ENCODE measurements around the gene CYSLTR2. TPM values are rescaled to one million over a fixed set of nuclear protein-coding genes. Genes with fewer than 3 reads are reported as not detected.

CYSLTR2 gene
- total and polyA plus RNA-seq, 9 of the 15 experiments (the other 6 are each of a cell fraction or from before 2014, with no cell fraction given), result not detected

- intact Hi-C loops (cut with micrococcal nuclease) (no loop called here), in situ Hi-C loops (cut with MboI) (no loop called here)
- DNase-seq (ENCODE audit: extremely low read depth in 1 of 4, low spot score in 3 of 4), result no peak
- no peak overlapping the region for H3K9ac ChIP-seq (ENCODE audit: insufficient read depth in 1 of 2, low read depth in 2 of 2, low read length in 2 of 2)
- H3K4me1 ChIP-seq (replicated peaks in 1 of 2; ENCODE audit: control insufficient read depth in 2 of 2, insufficient read depth in 2 of 2, low read length in 2 of 2), result no peaks in the 10 kb centered on the region
- no peak for FAIRE-seq
- no peaks in the 10 kb centered on the region for H3K9me1 ChIP-seq (ENCODE audit: control insufficient read depth, insufficient read depth, low read length)
- H3K36me3 ChIP-seq (ENCODE audit: control insufficient read depth, insufficient read depth, low read length), result no peaks in the 10 kb centered on the region
- H3K9me3 ChIP-seq (replicated peaks; ENCODE audit: control insufficient read depth, insufficient read depth, low read depth, low read length), result no peaks in the 10 kb centered on the region
- ATAC-seq, result no peak
- no peak overlapping the region for H3K27ac ChIP-seq (ENCODE audit: extremely low read depth, low read depth, low read length)
- H3K4me2 ChIP-seq (ENCODE audit: insufficient read depth, low read length), result no peak overlapping the region
- TF ChIP-seq RBM25 (IDR thresholded peaks at IDR 0.05; ENCODE audit: low read depth, low read length, severe bottlenecking) (no peak), ZNF707 (CRISPR knock-in tag; conservative IDR thresholded peaks at IDR 0.05) (no peak), ZNF133 (CRISPR knock-in tag; IDR thresholded peaks at IDR 0.05) (no peak), E4F1 (CRISPR knock-in tag; IDR thresholded peaks at IDR 0.05; ENCODE audit: borderline replicate concordance) (no peak), CLOCK (CRISPR knock-in tag; IDR thresholded peaks at IDR 0.05; ENCODE audit: borderline replicate concordance) (no peak)
- CTCF ChIA-PET (ENCODE audit: low intra/inter-chr PET ratio), result no interaction called here
- H3K27me3 ChIP-seq (ENCODE audit: control insufficient read depth in 2 of 2, insufficient read depth in 2 of 2, low read length in 2 of 2), result no peaks in the 10 kb centered on the region
- POLR2A ChIA-PET, result no interaction called here
- no peak overlapping the region for H3K4me3 ChIP-seq
- no TSS peak for BruUV-seq (replicated peaks)
- H2AFZ ChIP-seq (ENCODE audit: low read depth, low read length), result no peak overlapping the region
- H4K20me1 ChIP-seq (replicated peaks; ENCODE audit: control insufficient read depth, insufficient read depth, low read length), result no peaks in the 10 kb centered on the region
- no peaks in the 10 kb centered on the region for H3K79me2 ChIP-seq (ENCODE audit: control insufficient read depth, insufficient read depth, low read length)
Measured at GRCh38 chr13:48725271-48725670, 71.5 kb downstream of the CYSLTR2 start.

All from K562 (cell line).